ENCODE data around the gene FLVCR2.

The FLVCR2 gene

DNA sequence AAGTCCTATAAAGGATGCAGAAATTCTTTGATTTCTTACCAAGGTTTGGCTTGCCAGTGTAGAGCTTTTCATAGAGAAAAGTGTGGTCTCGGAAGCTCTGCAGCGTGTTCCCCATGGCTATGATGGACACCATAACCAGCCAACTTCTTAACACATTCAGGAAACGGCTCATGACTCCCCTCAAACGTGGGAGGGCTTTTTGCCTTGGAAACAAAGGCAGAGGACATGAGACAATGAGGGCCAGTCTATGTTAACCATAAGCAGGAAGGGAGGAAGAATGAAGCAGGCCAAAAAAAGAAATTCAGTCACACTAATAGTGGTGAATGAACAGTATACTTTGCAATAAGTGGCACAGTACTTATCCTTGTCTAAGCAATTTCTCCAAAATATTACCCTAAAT lies 78.9 kb downstream of the FLVCR2 start:
- Histone ChIP-seq H3K4me3 (ENCODE audit: low read depth, low read length) (no peak overlapping the region), H3K9me3 (ENCODE audit: control insufficient read depth, insufficient read depth, low read depth, low read length) (no peaks in the 10 kb centered on the region), H3K27ac (ENCODE audit: extremely low read depth, low read depth, low read length) (no peak overlapping the region), H3K4me1 (ENCODE audit: control insufficient read depth, insufficient read depth, low read length) (peaks cover 3% of the 10 kb centered on the region; the same call in 1 of the 2 replicates), H3K36me3 (ENCODE audit: control insufficient read depth in 2 of 2, insufficient read depth in 1 of 2, low read length in 2 of 2) (peaks cover 22 to 50% of the 10 kb centered on the region in 2 experiments)
- TF ChIP-seq ZNF146 (tag by site-specific recombination; IDR thresholded peaks at IDR 0.05): no peak
- no peak for TF ChIP-seq ZNF624 (tag by site-specific recombination; IDR thresholded peaks at IDR 0.05)
- TF ChIP-seq ZNF366 (tag by site-specific recombination; conservative IDR thresholded peaks at IDR 0.05): no peak
- TF ChIP-seq, protein P1, sequence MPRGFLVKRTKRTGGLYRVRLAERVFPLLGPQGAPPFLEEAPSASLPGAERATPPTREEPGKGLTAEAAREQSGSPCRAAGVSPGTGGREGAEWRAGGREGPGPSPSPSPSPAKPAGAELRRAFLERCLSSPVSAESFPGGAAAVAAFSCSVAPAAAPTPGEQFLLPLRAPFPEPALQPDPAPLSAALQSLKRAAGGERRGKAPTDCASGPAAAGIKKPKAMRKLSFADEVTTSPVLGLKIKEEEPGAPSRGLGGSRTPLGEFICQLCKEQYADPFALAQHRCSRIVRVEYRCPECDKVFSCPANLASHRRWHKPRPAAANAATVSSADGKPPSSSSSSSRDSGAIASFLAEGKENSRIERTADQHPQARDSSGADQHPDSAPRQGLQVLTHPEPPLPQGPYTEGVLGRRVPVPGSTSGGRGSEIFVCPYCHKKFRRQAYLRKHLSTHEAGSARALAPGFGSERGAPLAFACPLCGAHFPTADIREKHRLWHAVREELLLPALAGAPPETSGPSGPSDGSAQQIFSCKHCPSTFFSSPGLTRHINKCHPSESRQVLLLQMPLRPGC (tag by site-specific recombination; IDR thresholded peaks at IDR 0.05): no peak
- TF ChIP-seq, protein P2, sequence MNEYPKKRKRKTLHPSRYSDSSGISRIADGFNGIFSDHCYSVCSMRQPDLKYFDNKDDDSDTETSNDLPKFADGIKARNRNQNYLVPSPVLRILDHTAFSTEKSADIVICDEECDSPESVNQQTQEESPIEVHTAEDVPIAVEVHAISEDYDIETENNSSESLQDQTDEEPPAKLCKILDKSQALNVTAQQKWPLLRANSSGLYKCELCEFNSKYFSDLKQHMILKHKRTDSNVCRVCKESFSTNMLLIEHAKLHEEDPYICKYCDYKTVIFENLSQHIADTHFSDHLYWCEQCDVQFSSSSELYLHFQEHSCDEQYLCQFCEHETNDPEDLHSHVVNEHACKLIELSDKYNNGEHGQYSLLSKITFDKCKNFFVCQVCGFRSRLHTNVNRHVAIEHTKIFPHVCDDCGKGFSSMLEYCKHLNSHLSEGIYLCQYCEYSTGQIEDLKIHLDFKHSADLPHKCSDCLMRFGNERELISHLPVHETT (tag by site-specific recombination; IDR thresholded peaks at IDR 0.05): no peak
- TF ChIP-seq ZNF239 (tag by site-specific recombination; IDR thresholded peaks at IDR 0.05): no peak
- TF ChIP-seq ZNF707 (tag by site-specific recombination; IDR thresholded peaks at IDR 0.05): no peak
- TF ChIP-seq KLF8 (tag by site-specific recombination; IDR thresholded peaks at IDR 0.05): no peak
- TF ChIP-seq, protein P3, sequence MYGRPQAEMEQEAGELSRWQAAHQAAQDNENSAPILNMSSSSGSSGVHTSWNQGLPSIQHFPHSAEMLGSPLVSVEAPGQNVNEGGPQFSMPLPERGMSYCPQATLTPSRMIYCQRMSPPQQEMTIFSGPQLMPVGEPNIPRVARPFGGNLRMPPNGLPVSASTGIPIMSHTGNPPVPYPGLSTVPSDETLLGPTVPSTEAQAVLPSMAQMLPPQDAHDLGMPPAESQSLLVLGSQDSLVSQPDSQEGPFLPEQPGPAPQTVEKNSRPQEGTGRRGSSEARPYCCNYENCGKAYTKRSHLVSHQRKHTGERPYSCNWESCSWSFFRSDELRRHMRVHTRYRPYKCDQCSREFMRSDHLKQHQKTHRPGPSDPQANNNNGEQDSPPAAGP (tag by site-specific recombination; IDR thresholded peaks at IDR 0.05): no peak
- TF ChIP-seq ZNF335 (tag by site-specific recombination; conservative IDR thresholded peaks at IDR 0.05): no peak
- no peak for TF ChIP-seq REPIN1 (tag by site-specific recombination; IDR thresholded peaks at IDR 0.05; ENCODE audit: low read depth)
- TF ChIP-seq SP2 (tag by site-specific recombination; IDR thresholded peaks at IDR 0.05): no peak
- TF ChIP-seq ZNF37A (tag by site-specific recombination; IDR thresholded peaks at IDR 0.05): no peak
- TF ChIP-seq, protein P4, sequence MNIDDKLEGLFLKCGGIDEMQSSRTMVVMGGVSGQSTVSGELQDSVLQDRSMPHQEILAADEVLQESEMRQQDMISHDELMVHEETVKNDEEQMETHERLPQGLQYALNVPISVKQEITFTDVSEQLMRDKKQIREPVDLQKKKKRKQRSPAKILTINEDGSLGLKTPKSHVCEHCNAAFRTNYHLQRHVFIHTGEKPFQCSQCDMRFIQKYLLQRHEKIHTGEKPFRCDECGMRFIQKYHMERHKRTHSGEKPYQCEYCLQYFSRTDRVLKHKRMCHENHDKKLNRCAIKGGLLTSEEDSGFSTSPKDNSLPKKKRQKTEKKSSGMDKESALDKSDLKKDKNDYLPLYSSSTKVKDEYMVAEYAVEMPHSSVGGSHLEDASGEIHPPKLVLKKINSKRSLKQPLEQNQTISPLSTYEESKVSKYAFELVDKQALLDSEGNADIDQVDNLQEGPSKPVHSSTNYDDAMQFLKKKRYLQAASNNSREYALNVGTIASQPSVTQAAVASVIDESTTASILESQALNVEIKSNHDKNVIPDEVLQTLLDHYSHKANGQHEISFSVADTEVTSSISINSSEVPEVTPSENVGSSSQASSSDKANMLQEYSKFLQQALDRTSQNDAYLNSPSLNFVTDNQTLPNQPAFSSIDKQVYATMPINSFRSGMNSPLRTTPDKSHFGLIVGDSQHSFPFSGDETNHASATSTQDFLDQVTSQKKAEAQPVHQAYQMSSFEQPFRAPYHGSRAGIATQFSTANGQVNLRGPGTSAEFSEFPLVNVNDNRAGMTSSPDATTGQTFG (tag by site-specific recombination; IDR thresholded peaks at IDR 0.05; ENCODE audit: borderline replicate concordance): no peak
- TF ChIP-seq ZBTB20 (tag by site-specific recombination; IDR thresholded peaks at IDR 0.05): no peak
- TF ChIP-seq ZNF629 (tag by site-specific recombination; IDR thresholded peaks at IDR 0.05): no peak
- no peak for TF ChIP-seq GLI4 (tag by site-specific recombination; IDR thresholded peaks at IDR 0.05)
- TF ChIP-seq, protein P5, sequence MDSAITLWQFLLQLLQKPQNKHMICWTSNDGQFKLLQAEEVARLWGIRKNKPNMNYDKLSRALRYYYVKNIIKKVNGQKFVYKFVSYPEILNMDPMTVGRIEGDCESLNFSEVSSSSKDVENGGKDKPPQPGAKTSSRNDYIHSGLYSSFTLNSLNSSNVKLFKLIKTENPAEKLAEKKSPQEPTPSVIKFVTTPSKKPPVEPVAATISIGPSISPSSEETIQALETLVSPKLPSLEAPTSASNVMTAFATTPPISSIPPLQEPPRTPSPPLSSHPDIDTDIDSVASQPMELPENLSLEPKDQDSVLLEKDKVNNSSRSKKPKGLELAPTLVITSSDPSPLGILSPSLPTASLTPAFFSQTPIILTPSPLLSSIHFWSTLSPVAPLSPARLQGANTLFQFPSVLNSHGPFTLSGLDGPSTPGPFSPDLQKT (IDR thresholded peaks at IDR 0.05; ENCODE audit: borderline replicate concordance, low read depth, low read length): no peak
- ChIA-PET CTCF (interaction anchor here (0.6 to 13.9 kb wide), 4 partner anchors 16 to 138 kb away, joined by 3 to 266 read pairs (median 4); partner anchors contain the start of gene FLVCR2), POLR2A (no interaction called here)

DNA sequence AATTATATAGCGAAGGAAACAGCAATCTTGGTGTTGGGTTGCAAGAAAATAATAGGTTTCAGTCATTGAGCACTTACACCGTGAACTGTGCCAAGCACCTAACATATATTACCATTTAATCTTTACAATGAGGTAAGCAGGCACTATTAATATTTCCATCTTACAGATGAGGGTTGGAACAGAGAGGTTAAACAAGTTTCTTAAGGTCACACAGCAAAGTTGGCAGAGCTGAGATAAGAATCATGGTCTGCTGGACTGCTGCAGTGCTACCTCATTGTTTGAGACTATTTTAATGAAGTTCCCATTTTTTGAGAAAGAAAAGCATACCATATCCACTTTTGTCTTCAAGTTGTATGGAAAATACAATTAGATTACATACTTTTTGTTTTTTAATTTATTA lies 80.5 kb downstream of the FLVCR2 start:
- CTCF ChIA-PET: interaction anchor here (0.7 to 13.9 kb wide), 4 partner anchors 9 to 360 kb away, joined by 3 to 266 read pairs (median 3); partner anchors contain the start of gene FLVCR2

More for the DNA sequence above, 80.5 kb downstream of the FLVCR2 start:
- no peaks in the 10 kb centered on the region for H3K9me3 ChIP-seq (ENCODE audit: control insufficient read depth, insufficient read depth, low read depth, low read length)
- POLR2A ChIA-PET: interaction anchor here (0.7 kb wide), 1 partner anchor 163 kb away, joined by 3 read pairs; no protein-coding TSS in a partner anchor
- no peak overlapping the region for H3K4me3 ChIP-seq (ENCODE audit: low read depth, low read length)
- TF ChIP-seq, protein P6, sequence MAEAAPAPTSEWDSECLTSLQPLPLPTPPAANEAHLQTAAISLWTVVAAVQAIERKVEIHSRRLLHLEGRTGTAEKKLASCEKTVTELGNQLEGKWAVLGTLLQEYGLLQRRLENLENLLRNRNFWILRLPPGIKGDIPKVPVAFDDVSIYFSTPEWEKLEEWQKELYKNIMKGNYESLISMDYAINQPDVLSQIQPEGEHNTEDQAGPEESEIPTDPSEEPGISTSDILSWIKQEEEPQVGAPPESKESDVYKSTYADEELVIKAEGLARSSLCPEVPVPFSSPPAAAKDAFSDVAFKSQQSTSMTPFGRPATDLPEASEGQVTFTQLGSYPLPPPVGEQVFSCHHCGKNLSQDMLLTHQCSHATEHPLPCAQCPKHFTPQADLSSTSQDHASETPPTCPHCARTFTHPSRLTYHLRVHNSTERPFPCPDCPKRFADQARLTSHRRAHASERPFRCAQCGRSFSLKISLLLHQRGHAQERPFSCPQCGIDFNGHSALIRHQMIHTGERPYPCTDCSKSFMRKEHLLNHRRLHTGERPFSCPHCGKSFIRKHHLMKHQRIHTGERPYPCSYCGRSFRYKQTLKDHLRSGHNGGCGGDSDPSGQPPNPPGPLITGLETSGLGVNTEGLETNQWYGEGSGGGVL (tag by site-specific recombination; IDR thresholded peaks at IDR 0.05): no peak
- TF ChIP-seq IKZF3 (tag by site-specific recombination; IDR thresholded peaks at IDR 0.05): no peak
- no peak for TF ChIP-seq ZNF184 (tag by site-specific recombination; IDR thresholded peaks at IDR 0.05)
- no peak for TF ChIP-seq ZNF133 (tag by site-specific recombination; IDR thresholded peaks at IDR 0.05)
- TF ChIP-seq ZNF768 (tag by site-specific recombination; IDR thresholded peaks at IDR 0.05): peak; percentile 51; the same call in 1 of the 2 replicates
- peaks cover 3% of the 10 kb centered on the region; the same call in 1 of the 2 replicates for H3K4me1 ChIP-seq (ENCODE audit: control insufficient read depth, insufficient read depth, low read length)
- peaks cover 23 to 51% of the 10 kb centered on the region in 2 experiments for H3K36me3 ChIP-seq (ENCODE audit: control insufficient read depth in 2 of 2, insufficient read depth in 1 of 2, low read length in 2 of 2)
- no peak overlapping the region for H3K27ac ChIP-seq (ENCODE audit: extremely low read depth, low read depth, low read length)

Data from HEK293 (cell line).